Measurements from ENCODE around the gene HABP2.

HABP2 gene

GRCh38 chr10:113627836-113628235, 75.0 kb downstream of the HABP2 start:
- Histone ChIP-seq H3K27ac (ENCODE audit: low read depth, low read length) (no peak overlapping the region), H3K4me1 (ENCODE audit: control insufficient read depth, insufficient read depth, low read length, unreplicated experiment) (no peaks in the 10 kb centered on the region), H3K79me2 (ENCODE audit: control insufficient read depth, insufficient read depth, low read length, unreplicated experiment) (no peaks in the 10 kb centered on the region), H3K27me3 (ENCODE audit: insufficient read depth, low read length) (peaks cover 80% of the 10 kb centered on the region), H2AFZ (ENCODE audit: low read length, unreplicated experiment) (no peak overlapping the region), H3K36me3 (ENCODE audit: insufficient read depth, low read length) (no peaks in the 10 kb centered on the region), H3K4me3 (ENCODE audit: low read depth, low read length) (no peak overlapping the region)

GRCh38 chr10:113628607-113629153, 75.8 kb downstream of the HABP2 start:
- H3K36me3 ChIP-seq (ENCODE audit: insufficient read depth, low read length), result no peaks in the 10 kb centered on the region
- H3K27ac ChIP-seq (ENCODE audit: low read depth, low read length), result no peak overlapping the region
- no peak overlapping the region for H3K4me3 ChIP-seq (ENCODE audit: low read depth, low read length)
- H3K27me3 ChIP-seq (ENCODE audit: insufficient read depth, low read length), result peaks cover 80% of the 10 kb centered on the region
- H3K79me2 ChIP-seq (ENCODE audit: control insufficient read depth, insufficient read depth, low read length, unreplicated experiment), result no peaks in the 10 kb centered on the region
- H3K4me1 ChIP-seq (ENCODE audit: control insufficient read depth, insufficient read depth, low read length, unreplicated experiment), result no peaks in the 10 kb centered on the region
- H2AFZ ChIP-seq (ENCODE audit: low read length, unreplicated experiment), result no peak overlapping the region

- Histone ChIP-seq H3K27me3 (ENCODE audit: insufficient read depth, low read length) (peaks cover 72% of the 10 kb centered on the region), H3K36me3 (ENCODE audit: insufficient read depth, low read length) (no peaks in the 10 kb centered on the region), H3K4me3 (ENCODE audit: low read depth, low read length) (no peak overlapping the region), H2AFZ (ENCODE audit: low read length, unreplicated experiment) (no peak overlapping the region), H3K27ac (ENCODE audit: low read depth, low read length) (no peak overlapping the region), H3K4me1 (ENCODE audit: control insufficient read depth, insufficient read depth, low read length, unreplicated experiment) (no peaks in the 10 kb centered on the region), H3K79me2 (ENCODE audit: control insufficient read depth, insufficient read depth, low read length, unreplicated experiment) (no peaks in the 10 kb centered on the region)
Observed at GRCh38 chr10:113630929-113631533, 78.2 kb downstream of the HABP2 start.

DNA sequence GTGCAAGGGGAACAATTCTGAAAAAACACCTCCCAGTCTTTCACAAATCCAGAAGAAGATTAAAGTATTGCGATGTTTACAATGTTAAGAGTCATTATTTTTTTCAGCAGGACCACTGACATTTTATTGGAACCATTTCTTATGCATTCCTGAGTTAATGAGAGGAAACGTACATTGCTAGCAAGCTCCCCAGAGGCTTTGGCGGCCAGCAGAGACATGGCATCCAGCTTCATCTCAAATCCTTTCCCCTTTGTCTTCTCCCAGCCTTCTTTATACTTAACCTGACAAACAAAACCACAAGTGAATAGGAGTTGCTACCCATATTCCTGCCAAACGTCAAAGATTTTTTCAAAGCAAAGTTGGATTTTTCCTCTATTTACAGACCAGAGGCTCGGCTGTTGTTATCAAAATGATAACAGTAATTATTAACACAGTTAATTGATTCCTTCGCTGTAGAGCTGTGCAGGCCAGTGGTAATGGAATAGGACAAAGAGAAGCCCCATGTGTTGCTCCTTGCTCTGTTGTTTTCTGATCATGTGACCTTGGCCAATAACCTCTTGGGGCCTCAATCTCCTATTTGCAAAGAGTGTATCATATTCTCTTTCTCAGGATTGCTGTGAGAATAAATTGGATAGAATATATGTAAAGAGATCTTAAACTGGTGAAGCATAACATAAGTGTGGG, 79.0 kb downstream of the HABP2 start:
- Histone ChIP-seq H3K27me3 (ENCODE audit: insufficient read depth, low read length) (peaks cover 64% of the 10 kb centered on the region), H3K79me2 (ENCODE audit: control insufficient read depth, insufficient read depth, low read length, unreplicated experiment) (no peaks in the 10 kb centered on the region), H2AFZ (ENCODE audit: low read length, unreplicated experiment) (no peak overlapping the region), H3K4me3 (ENCODE audit: low read depth, low read length) (no peak overlapping the region), H3K27ac (ENCODE audit: low read depth, low read length) (no peak overlapping the region), H3K36me3 (ENCODE audit: insufficient read depth, low read length) (no peaks in the 10 kb centered on the region), H3K4me1 (ENCODE audit: control insufficient read depth, insufficient read depth, low read length, unreplicated experiment) (no peaks in the 10 kb centered on the region)

Measured in ACC112 (cell line).